HepG2 (cell line): ENCODE measurements around the gene CDC42EP4. TPM values are rescaled to one million over a fixed set of nuclear protein-coding genes. Genes with fewer than 3 reads are reported as not detected.

ENCODE experiments used
- DMTF1 ChIP-seq: sonication (generic); formaldehyde crosslinking; IDR thresholded peaks from 2 replicates; pipeline ENCODE4 v1.4.0; 2020; ENCODE audit warnings: mild to moderate bottlenecking, missing genetic modification reagents
- ELF3 ChIP-seq: IDR thresholded peaks from 2 replicates; pipeline ENCODE4 v1.6.1; 2016; ENCODE audit warnings: missing genetic modification reagents, missing compliant biosample characterization
- GLI4 ChIP-seq: sonication (generic); formaldehyde crosslinking; IDR thresholded peaks from 2 replicates; pipeline ENCODE4 v1.5.1; 2020; ENCODE audit warnings: missing genetic modification reagents, mild to moderate bottlenecking, moderate library complexity, borderline replicate concordance
- KLF9 ChIP-seq: IDR thresholded peaks from 2 replicates; pipeline ENCODE4 v1.6.1; 2016; ENCODE audit warnings: low read depth
- MAF1 ChIP-seq: sonication (generic); formaldehyde crosslinking; IDR thresholded peaks from 2 replicates; pipeline ENCODE4 v1.5.0; 2020; ENCODE audit warnings: missing genetic modification reagents, borderline replicate concordance
- RBFOX2 ChIP-seq: fragments of 200-400 bp; formaldehyde crosslinking; IDR thresholded peaks from 2 replicates; pipeline ENCODE4 v1.6.1; 2017; ENCODE audit warnings: low read depth, mild to moderate bottlenecking, low read length
- RFX1 ChIP-seq: fragments of 450-650 bp; IDR thresholded peaks from 2 replicates; pipeline ENCODE4 v1.6.1; 2017
- TOPORS ChIP-seq: sonication (generic); formaldehyde crosslinking; IDR thresholded peaks from 2 replicates; pipeline ENCODE4 v1.8.0; 2023; ENCODE audit warnings: mild to moderate bottlenecking, missing genetic modification reagents
- ZNF644 ChIP-seq: IDR thresholded peaks from 2 replicates; pipeline ENCODE4 v1.6.1; 2016; ENCODE audit warnings: low read depth
- ZNF687 ChIP-seq: sonication (generic); formaldehyde crosslinking; IDR thresholded peaks from 2 replicates; pipeline ENCODE4 v1.5.1; 2020; ENCODE audit warnings: mild to moderate bottlenecking, missing genetic modification reagents, moderate library complexity
- ZSCAN21 ChIP-seq: sonication (generic); formaldehyde crosslinking; IDR thresholded peaks from 2 replicates; pipeline ENCODE4 v1.8.0; 2022; ENCODE audit warnings: mild to moderate bottlenecking, missing genetic modification reagents, moderate library complexity, borderline replicate concordance
- polyA plus RNA-seq, 8 experiments: library from polyadenylated mRNA; depleted of rRNA in 3 of 8; stranded (reverse) in 7 of 8; unstranded in 1 of 8; fragments of >200 nt; fragmentation: Illumina TruSeq in 4 of 8; extraction: Trizol in 4 of 8; gene quantifications; 2 replicates each; pipeline versions ENCODE4 v1.2.1 to v1.2.3, GENCODE V29; 2011 to 2016; ENCODE audit warnings: low read depth in 4 of 8, missing spikeins in 1 of 8, mixed read lengths in 1 of 8; ENCODE audit not compliant: insufficient read depth in 1 of 8
- total RNA-seq, 5 experiments: library from RNA; depleted of rRNA; stranded (reverse); fragments of >200 nt; fragmentation: Illumina TruSeq; extraction: Trizol; gene quantifications; 2 replicates each; pipeline ENCODE4 v1.2.3, GENCODE V29; 2016; ENCODE audit warnings: low read depth in 1 of 5
- TF ChIP-seq, protein P1 (sequence below): sonication (generic); formaldehyde crosslinking; IDR thresholded peaks from 2 replicates; pipeline ENCODE4 v1.8.0; 2022; ENCODE audit warnings: mild to moderate bottlenecking, missing genetic modification reagents, moderate library complexity
- TF ChIP-seq, protein P2 (sequence below): IDR thresholded peaks from 2 replicates; pipeline ENCODE4 v1.6.1; 2016

Gene CDC42EP4
- total and polyA plus RNA-seq, 2 of the 13 experiments (the other 11 are each of a cell fraction or from before 2014, with no cell fraction given): 19.0 to 54.0 TPM

DNA sequence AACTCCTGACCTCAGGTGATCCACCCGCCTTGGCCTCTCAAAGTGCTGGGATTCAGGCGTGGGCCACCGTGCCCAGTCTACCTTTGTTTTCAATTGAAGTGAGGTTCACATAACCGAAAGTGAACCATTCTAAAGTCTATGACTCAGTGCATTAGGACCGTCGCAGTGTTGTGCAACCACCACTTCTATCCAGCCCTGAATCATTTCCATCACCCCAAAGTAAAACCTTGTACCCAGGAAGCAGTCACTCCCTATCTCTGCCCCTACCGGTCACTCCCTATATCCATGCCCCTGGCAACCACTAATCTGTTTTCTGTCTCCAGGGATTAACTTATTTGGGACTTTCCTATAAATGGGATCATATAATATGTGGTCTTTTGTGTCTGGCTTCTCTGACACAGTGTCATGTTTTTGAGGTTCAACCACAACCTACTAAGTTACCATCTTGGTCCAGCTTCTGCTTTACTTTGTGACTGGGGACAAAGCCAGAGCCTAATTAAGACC lies 28.3 kb upstream of the CDC42EP4 start (continued):
- TF ChIP-seq MAF1 (no peak), KLF9 (CRISPR knock-in tag) (no peak), TOPORS (no peak), ELF3 (CRISPR knock-in tag) (no peak), ZNF687 (CRISPR knock-in tag) (no peak), ZSCAN21 (no peak), GLI4 (CRISPR knock-in tag) (no peak), ZNF644 (CRISPR knock-in tag) (peak; percentile 63; the same call in 1 of the 2 replicates), DMTF1 (CRISPR knock-in tag) (no peak), RFX1 (peak; percentile 26; the same call in 1 of the 2 replicates), RBFOX2 (no peak)
- TF ChIP-seq, protein P1, sequence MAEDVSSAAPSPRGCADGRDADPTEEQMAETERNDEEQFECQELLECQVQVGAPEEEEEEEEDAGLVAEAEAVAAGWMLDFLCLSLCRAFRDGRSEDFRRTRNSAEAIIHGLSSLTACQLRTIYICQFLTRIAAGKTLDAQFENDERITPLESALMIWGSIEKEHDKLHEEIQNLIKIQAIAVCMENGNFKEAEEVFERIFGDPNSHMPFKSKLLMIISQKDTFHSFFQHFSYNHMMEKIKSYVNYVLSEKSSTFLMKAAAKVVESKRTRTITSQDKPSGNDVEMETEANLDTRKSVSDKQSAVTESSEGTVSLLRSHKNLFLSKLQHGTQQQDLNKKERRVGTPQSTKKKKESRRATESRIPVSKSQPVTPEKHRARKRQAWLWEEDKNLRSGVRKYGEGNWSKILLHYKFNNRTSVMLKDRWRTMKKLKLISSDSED: no peak
- TF ChIP-seq, protein P2, sequence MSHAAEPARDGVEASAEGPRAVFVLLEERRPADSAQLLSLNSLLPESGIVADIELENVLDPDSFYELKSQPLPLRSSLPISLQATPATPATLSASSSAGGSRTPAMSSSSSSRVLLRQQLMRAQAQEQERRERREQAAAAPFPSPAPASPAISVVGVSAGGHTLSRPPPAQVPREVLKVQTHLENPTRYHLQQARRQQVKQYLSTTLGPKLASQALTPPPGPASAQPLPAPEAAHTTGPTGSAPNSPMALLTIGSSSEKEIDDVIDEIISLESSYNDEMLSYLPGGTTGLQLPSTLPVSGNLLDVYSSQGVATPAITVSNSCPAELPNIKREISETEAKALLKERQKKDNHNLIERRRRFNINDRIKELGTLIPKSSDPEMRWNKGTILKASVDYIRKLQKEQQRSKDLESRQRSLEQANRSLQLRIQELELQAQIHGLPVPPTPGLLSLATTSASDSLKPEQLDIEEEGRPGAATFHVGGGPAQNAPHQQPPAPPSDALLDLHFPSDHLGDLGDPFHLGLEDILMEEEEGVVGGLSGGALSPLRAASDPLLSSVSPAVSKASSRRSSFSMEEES (CRISPR knock-in tag): no peak
